ENCODE results near the gene FHIP1B.

DNA sequence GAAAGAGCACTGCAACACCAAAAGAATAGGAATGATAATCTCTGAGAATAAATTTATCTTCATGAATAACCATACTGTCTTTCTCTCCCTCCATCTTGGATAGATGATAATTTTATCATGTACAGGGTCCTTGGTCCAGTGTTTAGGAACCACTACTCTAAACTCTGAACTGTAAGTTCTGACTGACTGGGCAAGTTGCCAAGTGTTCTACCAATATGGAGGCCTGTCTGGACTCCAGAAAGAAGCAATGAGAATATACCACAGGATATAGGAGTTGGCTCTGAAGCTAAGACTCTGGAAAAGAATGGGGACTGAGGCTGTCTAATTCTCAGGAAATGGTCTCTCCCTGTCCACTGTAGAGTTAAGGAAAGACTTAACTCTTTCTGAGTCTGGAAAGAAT is 1.5 kb downstream of the FHIP1B start:
- TF ChIP-seq, protein P1, sequence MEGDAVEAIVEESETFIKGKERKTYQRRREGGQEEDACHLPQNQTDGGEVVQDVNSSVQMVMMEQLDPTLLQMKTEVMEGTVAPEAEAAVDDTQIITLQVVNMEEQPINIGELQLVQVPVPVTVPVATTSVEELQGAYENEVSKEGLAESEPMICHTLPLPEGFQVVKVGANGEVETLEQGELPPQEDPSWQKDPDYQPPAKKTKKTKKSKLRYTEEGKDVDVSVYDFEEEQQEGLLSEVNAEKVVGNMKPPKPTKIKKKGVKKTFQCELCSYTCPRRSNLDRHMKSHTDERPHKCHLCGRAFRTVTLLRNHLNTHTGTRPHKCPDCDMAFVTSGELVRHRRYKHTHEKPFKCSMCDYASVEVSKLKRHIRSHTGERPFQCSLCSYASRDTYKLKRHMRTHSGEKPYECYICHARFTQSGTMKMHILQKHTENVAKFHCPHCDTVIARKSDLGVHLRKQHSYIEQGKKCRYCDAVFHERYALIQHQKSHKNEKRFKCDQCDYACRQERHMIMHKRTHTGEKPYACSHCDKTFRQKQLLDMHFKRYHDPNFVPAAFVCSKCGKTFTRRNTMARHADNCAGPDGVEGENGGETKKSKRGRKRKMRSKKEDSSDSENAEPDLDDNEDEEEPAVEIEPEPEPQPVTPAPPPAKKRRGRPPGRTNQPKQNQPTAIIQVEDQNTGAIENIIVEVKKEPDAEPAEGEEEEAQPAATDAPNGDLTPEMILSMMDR (IDR thresholded peaks at IDR 0.05): no peak
- TF ChIP-seq POLR2AphosphoS5 (IDR thresholded peaks at IDR 0.05) (no peak), POLR2A (IDR thresholded peaks at IDR 0.05) (no peak)

Data from suprapubic skin (tissue), 4 donors.